D721Med (cell line): ENCODE data around the gene PAIP2.

ENCODE experiments used
- DNase-seq: peaks from one replicate; pipeline ENCODE4 v3.0.0; 2011; ENCODE audit warnings: low spot score; ENCODE audit not compliant: insufficient read length
- FAIRE-seq: peaks from 2 replicates; lab custom pipeline; 2011; peaks lifted over from hg19 to GRCh38; lab: Jason Lieb, UNC
- TF ChIP-seq, protein P1 (sequence below): IDR thresholded peaks from 2 replicates; pipeline ENCODE4 v1.5.1; 2012; ENCODE audit warnings: mild to moderate bottlenecking, control low read depth; ENCODE audit not compliant: insufficient read depth; ENCODE audit errors: missing control alignments

PAIP2 gene

GRCh38 chr5:139418793-139419192 is 77.1 kb downstream of the PAIP2 start:
- FAIRE-seq (no peak), DNase-seq (no peak)
- TF ChIP-seq, protein P1, sequence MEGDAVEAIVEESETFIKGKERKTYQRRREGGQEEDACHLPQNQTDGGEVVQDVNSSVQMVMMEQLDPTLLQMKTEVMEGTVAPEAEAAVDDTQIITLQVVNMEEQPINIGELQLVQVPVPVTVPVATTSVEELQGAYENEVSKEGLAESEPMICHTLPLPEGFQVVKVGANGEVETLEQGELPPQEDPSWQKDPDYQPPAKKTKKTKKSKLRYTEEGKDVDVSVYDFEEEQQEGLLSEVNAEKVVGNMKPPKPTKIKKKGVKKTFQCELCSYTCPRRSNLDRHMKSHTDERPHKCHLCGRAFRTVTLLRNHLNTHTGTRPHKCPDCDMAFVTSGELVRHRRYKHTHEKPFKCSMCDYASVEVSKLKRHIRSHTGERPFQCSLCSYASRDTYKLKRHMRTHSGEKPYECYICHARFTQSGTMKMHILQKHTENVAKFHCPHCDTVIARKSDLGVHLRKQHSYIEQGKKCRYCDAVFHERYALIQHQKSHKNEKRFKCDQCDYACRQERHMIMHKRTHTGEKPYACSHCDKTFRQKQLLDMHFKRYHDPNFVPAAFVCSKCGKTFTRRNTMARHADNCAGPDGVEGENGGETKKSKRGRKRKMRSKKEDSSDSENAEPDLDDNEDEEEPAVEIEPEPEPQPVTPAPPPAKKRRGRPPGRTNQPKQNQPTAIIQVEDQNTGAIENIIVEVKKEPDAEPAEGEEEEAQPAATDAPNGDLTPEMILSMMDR: no peak
